RPMI7951 (cell line): ENCODE data around the gene C1orf74. TPM values are rescaled to one million over a fixed set of nuclear protein-coding genes. Genes with fewer than 3 reads are reported as not detected.

Experiments
- DNase-seq: peaks from one replicate; pipeline ENCODE4 v3.0.0-alpha.2; 2012; ENCODE audit warnings: low read depth
- total RNA-seq: library from RNA; depleted of rRNA; stranded (reverse); fragments of >200 nt; shearing (Covaris generic); gene quantifications from 2 replicates; pipeline ENCODE4 v1.2.3, GENCODE V29; 2014

C1orf74 gene
- total RNA-seq, 1 experiment from 2014 or later = 4.0 TPM

GRCh38 chr1:209772126-209772525, 12.2 kb downstream of the C1orf74 start:
- no peak for DNase-seq

- DNase-seq = no peak
Measured at GRCh38 chr1:209770636-209771415, 13.5 kb downstream of the C1orf74 start.

DNA sequence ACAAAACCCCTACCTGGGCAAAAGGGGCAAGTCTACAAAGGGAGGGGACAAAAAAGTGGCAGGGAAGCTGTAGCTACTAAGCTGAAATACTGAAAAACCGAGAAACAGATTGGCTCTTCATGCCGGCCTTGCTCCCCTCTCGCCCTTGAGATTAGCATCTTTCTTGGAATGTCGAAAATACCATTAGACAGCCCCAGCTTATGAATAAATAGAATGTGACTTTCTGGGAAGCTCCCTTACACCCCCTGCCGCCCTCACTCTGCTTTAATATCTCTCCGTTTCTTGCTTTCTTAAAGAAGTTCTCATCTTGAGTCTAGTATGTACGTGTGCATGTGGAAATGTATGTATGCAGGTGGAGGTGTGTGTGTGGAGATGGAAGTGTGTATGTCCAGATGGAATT, 14.4 kb downstream of the C1orf74 start:
- peak; percentile 58 for DNase-seq

GRCh38 chr1:209769171-209769904, 15.0 kb downstream of the C1orf74 start:
- peak; percentile 87 for DNase-seq

GRCh38 chr1:209768354-209768774, 16.0 kb downstream of the C1orf74 start:
- no peak for DNase-seq

GRCh38 chr1:209767706-209768105, 16.7 kb downstream of the C1orf74 start:
- DNase-seq = no peak

DNA sequence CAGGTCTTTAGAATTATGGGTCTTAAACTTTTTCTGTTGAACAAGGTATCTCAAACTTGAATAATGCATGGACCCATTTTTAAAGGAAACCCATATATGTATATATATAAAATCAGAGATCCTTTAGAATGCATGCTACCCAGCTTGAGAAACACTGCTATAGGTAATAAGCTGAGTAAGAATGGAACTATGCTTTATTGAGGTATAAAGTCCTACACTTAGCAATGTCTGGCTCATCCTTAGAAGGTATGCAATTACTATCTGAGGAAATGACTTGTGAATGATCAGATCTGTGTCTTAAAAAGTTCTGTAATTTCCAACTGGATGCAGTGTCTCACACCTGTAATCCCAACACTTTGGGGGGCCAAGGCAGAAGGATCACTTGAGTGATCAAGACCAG, 17.3 kb downstream of the C1orf74 start:
- no peak for DNase-seq

DNA sequence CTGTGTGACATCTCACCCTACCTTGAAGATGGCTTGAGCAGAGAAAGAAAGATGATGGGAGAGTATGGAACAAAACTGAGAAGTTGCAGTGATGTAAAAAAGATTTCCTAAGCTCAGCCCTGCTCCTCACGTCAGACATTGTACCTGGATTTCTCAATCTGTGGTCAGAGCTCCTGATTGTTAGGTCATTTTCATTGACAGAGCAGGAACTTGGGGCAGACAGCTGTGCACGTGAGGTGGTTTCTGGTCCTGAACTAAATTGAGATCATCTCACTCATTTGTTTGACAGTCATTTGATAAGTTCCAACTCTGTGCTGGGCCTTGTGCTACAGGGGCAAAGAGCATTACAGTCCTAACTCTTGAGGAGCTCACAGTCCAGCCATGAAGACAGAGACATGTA, 18.3 kb downstream of the C1orf74 start:
- DNase-seq = no peak

DNA sequence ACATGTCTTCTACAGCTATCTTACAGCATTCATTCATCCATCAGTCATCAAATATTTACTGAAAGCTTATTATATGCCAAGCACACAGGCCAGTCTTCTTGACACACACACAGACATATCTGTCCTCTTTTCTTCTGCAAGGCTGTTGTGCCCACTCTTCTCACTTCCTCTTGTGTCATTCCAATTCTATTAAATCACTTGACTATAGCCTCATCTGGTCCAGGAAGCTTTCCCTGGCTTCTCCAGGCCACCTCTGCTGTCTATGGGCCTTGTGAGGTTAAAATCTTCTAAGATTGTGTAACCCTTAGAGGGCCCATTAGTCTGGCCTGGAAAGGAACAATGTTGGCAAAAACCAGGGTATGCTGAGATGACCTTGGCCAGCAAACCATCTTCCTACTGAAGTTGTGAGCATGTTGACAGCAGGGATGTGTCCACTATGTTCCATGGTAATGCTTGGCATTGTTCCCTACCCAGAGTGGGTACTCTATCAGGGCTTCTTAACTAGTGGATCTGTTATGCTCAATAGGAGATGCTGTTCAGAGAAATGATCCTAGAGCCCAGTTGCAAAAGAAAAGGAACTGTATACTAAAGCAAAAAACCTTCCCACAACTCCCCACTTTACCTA, 23.2 kb downstream of the C1orf74 start:
- no peak for DNase-seq

DNA sequence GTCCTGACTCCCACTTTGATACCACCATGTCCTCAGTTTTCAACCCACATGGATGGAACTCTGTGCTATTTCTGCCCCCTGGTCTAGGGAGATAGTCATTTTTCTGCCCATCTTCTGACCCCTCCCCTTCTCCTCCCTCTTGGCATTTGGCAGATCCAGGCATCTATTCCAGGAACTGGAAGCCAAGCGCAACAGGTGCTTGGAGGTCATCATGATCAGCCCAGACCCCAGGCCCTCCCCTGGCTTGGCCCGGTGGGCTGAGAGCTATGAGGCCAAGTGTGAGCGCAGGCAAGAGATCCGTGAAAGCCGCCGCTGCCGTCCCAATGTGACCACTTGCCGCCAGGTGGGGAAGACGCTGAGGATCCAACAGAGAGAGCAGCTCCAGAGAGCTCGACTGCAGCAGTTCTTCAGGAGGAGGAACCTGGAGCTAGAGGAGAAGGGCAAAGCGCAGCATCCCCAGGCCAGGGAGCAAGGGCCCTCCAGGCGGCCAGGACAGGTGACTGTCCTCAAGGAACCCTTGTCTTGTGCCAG, 24.5 kb downstream of the C1orf74 start:
- no peak for DNase-seq

DNA sequence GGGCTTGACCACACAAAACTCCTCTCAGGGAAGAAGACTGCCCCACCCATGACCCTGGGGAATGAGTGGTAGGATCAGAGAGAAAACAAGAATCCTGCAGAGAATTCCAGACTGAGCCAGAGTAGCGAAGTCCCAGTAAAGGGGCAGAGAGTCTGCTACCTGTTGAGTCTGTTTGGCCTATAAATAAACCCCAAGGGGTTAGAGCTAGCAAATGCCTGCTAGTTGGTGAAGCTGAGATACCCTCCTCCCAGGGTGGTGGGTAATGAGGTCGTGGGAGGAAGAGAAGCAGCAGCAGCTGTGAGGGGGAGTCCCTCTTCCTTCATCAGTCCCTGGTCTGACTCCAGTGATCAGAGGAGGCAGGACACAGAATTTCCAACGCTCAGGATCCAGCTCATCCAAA, 26.0 kb downstream of the C1orf74 start:
- DNase-seq = no peak

GRCh38 chr1:209756615-209757445, 27.5 kb downstream of the C1orf74 start:
- DNase-seq = no peak

DNA sequence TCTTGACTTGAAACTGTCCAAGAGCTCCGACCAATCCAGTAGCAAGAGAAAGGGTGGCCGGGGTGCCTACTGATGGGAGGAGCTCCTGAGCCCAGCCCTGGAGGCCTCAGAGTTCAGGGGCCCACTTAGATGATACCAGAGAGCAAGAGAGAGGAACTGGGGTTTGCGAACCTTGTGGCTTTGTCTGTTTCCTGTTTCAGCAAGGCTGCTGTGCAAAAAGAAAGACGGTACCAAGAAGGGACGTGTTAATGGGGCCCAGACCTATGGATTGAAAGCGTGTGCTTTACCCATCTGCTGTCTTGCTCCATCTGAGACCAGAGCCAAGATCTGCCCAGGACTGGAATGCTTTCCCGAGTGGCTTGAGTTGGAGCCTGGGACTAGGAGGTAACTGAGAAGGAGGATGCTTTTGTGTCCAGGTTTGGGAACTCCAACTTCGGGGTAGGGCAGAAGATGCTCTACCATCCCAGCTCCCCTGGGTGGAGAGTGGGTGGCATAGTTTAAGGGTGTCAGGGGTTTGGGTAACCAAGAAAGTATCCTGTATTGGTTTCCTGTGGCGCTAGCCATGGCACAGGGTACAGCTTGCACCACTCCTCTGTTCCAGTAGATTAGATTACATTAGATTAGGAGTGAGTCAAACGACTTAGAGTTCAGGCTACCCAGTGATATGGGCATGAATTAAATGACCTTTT, 28.3 kb downstream of the C1orf74 start, which contains the start of gene TRAF3IP3:
TRAF3IP3 (plus strand) TSS at position 128 of the 689 bp plus-strand sequence. CDS start 3,987 bp downstream, outside the sequence.
- DNase-seq = no peak

DNA sequence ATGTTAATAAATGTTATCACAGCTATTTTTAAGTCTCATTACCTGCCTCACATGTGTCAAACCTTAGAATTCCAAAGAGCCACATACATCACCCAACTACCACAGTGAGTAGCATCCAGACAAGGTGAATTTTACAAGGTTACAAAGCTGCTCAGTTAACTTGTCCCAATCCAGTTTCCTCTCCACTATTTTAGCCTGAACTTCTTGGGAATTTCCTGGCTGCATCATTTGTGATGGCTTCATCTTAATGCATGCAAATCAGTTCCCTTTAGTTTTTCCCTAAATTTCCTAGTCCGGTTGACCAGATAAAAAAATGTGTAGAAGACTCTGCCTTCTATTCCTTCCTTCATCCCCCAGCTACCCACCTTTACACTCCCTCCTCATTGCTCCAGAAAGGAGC, 29.1 kb downstream of the C1orf74 start:
- DNase-seq = no peak

- no peak for DNase-seq
Measured at GRCh38 chr1:209752890-209753289, 31.5 kb downstream of the C1orf74 start.

DNA sequence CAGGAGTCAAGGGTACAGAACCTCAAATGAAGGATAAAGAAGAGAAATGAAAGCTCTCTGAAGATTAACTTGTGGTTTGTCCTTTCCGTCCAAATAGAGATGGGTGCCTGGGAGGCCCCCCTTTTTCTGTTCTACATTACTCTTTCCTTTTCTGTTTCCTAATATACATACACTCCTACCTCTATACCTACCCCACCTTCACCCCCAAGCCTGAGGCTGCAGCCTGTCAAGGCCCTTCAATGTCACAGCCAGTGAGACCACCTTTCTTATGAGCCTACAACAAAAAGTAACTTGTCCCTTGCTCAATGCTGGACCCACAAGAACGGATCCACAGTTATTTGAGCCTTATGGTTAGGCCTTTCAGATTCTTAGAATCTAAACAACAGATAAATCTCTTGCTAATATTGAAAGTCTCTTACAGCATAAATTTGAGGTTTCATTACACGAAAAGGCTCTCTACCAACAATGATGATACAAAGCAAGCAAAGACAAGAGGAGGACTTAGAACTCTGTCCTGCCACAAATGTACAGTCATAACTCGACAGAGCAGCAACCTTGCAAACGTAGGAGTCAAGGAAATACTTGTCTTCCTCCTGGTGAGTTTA, 32.6 kb downstream of the C1orf74 start:
- DNase-seq = no peak

- DNase-seq = no peak
Measured at GRCh38 chr1:209749670-209750323, 34.6 kb downstream of the C1orf74 start.

DNA sequence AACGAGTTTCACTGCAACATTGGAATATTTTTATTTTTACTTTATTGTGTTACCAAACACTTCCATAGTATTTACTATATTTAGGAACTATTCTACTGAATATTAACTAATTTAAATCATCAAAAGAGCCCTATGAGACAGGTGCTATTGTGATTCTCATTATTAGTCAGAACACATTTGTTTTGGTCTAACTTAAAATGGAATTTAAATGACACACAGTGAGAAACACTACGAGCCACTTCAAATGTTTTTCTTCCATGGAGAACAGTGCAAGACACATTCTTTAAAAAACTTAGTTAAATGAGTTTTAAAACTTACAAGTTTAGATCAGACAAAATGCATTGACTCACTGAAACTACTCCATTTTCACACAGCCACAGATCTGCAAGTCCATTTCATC, 35.2 kb downstream of the C1orf74 start:
- DNase-seq = no peak

GRCh38 chr1:209748620-209749019, 35.7 kb downstream of the C1orf74 start:
- DNase-seq = no peak
